Liver (tissue), 9 donors: ENCODE results near the gene CALHM5. TPM values are rescaled to one million over a fixed set of nuclear protein-coding genes. Genes with fewer than 3 reads are reported as not detected.
A peak's percentile ranks its signal among the peaks of the same experiment; 100 is the strongest.

ENCODE experiments used
- DNase-seq: peaks from one replicate; pipeline ENCODE4 v3.0.0-alpha.2; 2017; ENCODE audit warnings: low spot score
- H3K27ac ChIP-seq, 2 donors: one replicate each; pipeline ENCODE4 v1.7.0; 2013; ENCODE audit warnings: inconsistent platforms in 2 of 2, low read length in 2 of 2, control low read depth in 1 of 2, low read depth in 1 of 2, mild to moderate bottlenecking in 1 of 2
- H3K27me3 ChIP-seq, 4 donors: one replicate each; pipeline versions ENCODE4 v1.6.1 to v1.7.0; 2013; ENCODE audit warnings: low read length in 3 of 4, inconsistent platforms in 1 of 4, mild to moderate bottlenecking in 1 of 4, moderate library complexity in 1 of 4; ENCODE audit not compliant: control insufficient read depth in 4 of 4, insufficient read depth in 4 of 4
- H3K36me3 ChIP-seq, 4 donors: one replicate each; pipeline versions ENCODE4 v1.6.1 to v1.7.0; 2013; ENCODE audit warnings: low read length in 3 of 4, mild to moderate bottlenecking in 3 of 4, low read depth in 1 of 4, moderate library complexity in 1 of 4; ENCODE audit not compliant: control insufficient read depth in 4 of 4, insufficient read depth in 3 of 4
- H3K4me1 ChIP-seq, 4 donors: one replicate each; pipeline versions ENCODE4 v1.6.1 to v1.7.0; 2013; ENCODE audit warnings: low read length in 3 of 4, mild to moderate bottlenecking in 3 of 4, moderate library complexity in 1 of 4; ENCODE audit not compliant: control insufficient read depth in 4 of 4, insufficient read depth in 4 of 4
- H3K4me3 ChIP-seq, 3 donors: one replicate each; pipeline versions ENCODE4 v1.6.1 to v1.7.0; 2013; ENCODE audit warnings: low read length in 3 of 3, control low read depth in 1 of 3, low read depth in 1 of 3, mild to moderate bottlenecking in 1 of 3
- H3K9ac ChIP-seq, 2 donors: one replicate each; pipeline ENCODE4 v1.7.0; 2013; ENCODE audit warnings: low read length in 2 of 2, mild to moderate bottlenecking in 2 of 2, moderate library complexity in 2 of 2, control low read depth in 1 of 2, low read depth in 1 of 2
- H3K9me3 ChIP-seq, 4 donors: one replicate each; pipeline versions ENCODE4 v1.6.1 to v1.7.0; 2013; ENCODE audit warnings: low read length in 3 of 4; ENCODE audit not compliant: control insufficient read depth in 4 of 4
- EGR1 ChIP-seq, 2 donors: IDR thresholded peaks; 2 replicates each; pipeline ENCODE4 v1.6.1; 2016 to 2018; ENCODE audit warnings: antibody characterized with exemption in 2 of 2, low read depth in 2 of 2
- FOXA1 ChIP-seq: IDR thresholded peaks from 2 replicates; pipeline ENCODE4 v1.6.1; 2016; ENCODE audit warnings: antibody characterized with exemption
- FOXA2 ChIP-seq: IDR thresholded peaks from 2 replicates; pipeline ENCODE4 v1.6.1; 2016; ENCODE audit warnings: antibody characterized with exemption
- GABPA ChIP-seq, 2 donors: IDR thresholded peaks in 1 of 2; conservative IDR thresholded peaks in 1 of 2; 2 replicates each; pipeline ENCODE4 v1.6.1; 2016; ENCODE audit warnings: antibody characterized with exemption in 2 of 2, mild to moderate bottlenecking in 1 of 2, moderate library complexity in 1 of 2
- HNF4A ChIP-seq, 2 donors: conservative IDR thresholded peaks; 2 replicates each; pipeline ENCODE4 v1.6.1; 2016; ENCODE audit warnings: antibody characterized with exemption in 2 of 2, mild to moderate bottlenecking in 2 of 2
- HNF4G ChIP-seq: IDR thresholded peaks from 2 replicates; pipeline ENCODE4 v1.6.1; 2016; ENCODE audit warnings: antibody characterized with exemption
- JUND ChIP-seq, 2 donors: IDR thresholded peaks; 2 replicates each; pipeline ENCODE4 v1.6.1; 2016; ENCODE audit warnings: antibody characterized with exemption in 2 of 2
- NR2F2 ChIP-seq: IDR thresholded peaks from 2 replicates; pipeline ENCODE4 v1.6.1; 2016; ENCODE audit warnings: antibody characterized with exemption
- RAD21 ChIP-seq, 2 donors: IDR thresholded peaks; 2 replicates each; pipeline ENCODE4 v1.6.1; 2016; ENCODE audit warnings: antibody characterized with exemption in 2 of 2, mild to moderate bottlenecking in 2 of 2
- RXRA ChIP-seq, 2 donors: IDR thresholded peaks; 2 replicates each; pipeline ENCODE4 v1.6.1; 2017 to 2018; ENCODE audit warnings: antibody characterized with exemption in 2 of 2, mild to moderate bottlenecking in 1 of 2
- SP1 ChIP-seq: IDR thresholded peaks from 2 replicates; pipeline ENCODE4 v1.6.1; 2018; ENCODE audit warnings: antibody characterized with exemption, mild to moderate bottlenecking
- TAF1 ChIP-seq: conservative IDR thresholded peaks from 2 replicates; pipeline ENCODE4 v1.6.1; 2016; ENCODE audit warnings: antibody characterized with exemption, mild to moderate bottlenecking
- YY1 ChIP-seq: IDR thresholded peaks from 2 replicates; pipeline ENCODE4 v1.6.1; 2016; ENCODE audit warnings: antibody characterized with exemption, mild to moderate bottlenecking
- WGBS: extraction: QIAGEN DNeasy Blood & Tissue Kit; methylation state at CpG from one replicate; pipeline ENCODE4 v1.1.7; 2013; 5-methylcytosine and 5-hydroxymethylcytosine counted together
- polyA plus RNA-seq, 2 donors: library from polyadenylated mRNA; stranded (reverse) in 1 of 2; unstranded in 1 of 2; fragments of 200-250 nt in 1 of 2; fragments of >200 nt in 1 of 2; fragmentation: Nextera tagmentation in 1 of 2; extraction: Ambion mirVana in 1 of 2; gene quantifications; one replicate each; pipeline versions ENCODE4 v1.2.1 to v1.2.3, GENCODE V29; 2013 to 2015
- total RNA-seq, 2 donors: library from RNA; depleted of rRNA; stranded (reverse); fragments of >200 nt; gene quantifications; one replicate each; pipeline ENCODE4 v1.2.3, GENCODE V29; 2014
- TF ChIP-seq, protein P1 (sequence below): IDR thresholded peaks from 2 replicates; pipeline ENCODE4 v1.6.1; 2016; ENCODE audit warnings: antibody characterized with exemption, mild to moderate bottlenecking
- TF ChIP-seq, protein P2 (sequence below): IDR thresholded peaks from 2 replicates; pipeline ENCODE4 v1.6.1; 2016; ENCODE audit warnings: antibody characterized with exemption
- TF ChIP-seq, protein P3 (sequence below): IDR thresholded peaks from 2 replicates; pipeline ENCODE4 v1.6.1; 2016; ENCODE audit warnings: antibody characterized with exemption
- TF ChIP-seq, protein P4 (sequence below): fragments of 150-350 bp; IDR thresholded peaks from 2 replicates; pipeline ENCODE4 v1.5.1; 2017; ENCODE audit warnings: improper control_type of control experiment, low read depth, low read length; ENCODE audit not compliant: missing input control
- TF ChIP-seq, protein P5 (sequence below): IDR thresholded peaks from 2 replicates; pipeline ENCODE4 v1.6.1; 2016; ENCODE audit warnings: antibody characterized with exemption
- donor health status: healthy.
- donor health status: healthy.
- donor health status: healthy.
- donor health status: healthy.
- donor health status: healthy.

Gene CALHM5
- total and polyA plus RNA-seq, 4 donors = 0.07 to 0.59 (median 0.45) TPM

DNA sequence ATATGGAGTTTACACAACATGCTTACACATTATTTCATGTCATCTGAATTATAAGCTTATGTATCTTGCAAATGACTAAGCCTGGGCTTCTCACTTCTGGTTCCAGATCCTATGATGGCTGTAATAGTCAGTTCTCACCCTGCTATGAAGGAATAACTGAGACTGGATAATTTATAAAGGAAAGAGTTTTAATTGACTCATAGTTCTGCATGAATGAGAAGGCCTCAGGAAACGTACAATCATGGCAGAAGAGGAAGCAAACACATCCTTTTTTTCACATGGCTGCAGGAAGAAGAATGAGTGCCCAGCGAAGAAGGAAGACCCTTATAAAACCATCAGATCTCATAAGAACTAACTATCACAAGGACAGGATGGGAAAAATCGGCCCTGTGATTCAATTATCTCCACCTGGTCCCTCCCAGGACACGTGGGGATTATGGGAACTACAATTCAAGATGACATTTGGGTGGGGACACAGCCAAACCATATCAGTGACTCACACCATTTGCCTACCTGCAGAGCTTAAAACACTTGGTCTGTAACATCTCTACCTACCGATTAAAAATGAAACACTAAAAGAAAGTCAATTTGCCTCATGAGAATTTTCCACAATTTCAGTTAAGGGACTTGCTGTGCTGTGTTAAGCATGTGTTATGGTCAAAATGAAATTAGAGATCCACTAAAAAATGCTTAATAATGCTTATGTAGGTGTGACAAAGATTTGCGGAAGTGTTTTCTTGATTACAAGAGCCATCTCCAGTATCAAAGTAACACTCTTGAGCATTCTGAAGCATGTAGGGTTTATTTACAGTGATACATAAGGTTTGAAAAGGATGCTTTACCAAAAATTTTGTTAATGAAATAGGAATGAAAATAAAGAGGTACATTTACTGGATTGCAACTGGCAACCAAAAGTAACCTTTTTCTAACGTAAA is 57.6 kb downstream of the CALHM5 start (continued):
- TF ChIP-seq, protein P1, sequence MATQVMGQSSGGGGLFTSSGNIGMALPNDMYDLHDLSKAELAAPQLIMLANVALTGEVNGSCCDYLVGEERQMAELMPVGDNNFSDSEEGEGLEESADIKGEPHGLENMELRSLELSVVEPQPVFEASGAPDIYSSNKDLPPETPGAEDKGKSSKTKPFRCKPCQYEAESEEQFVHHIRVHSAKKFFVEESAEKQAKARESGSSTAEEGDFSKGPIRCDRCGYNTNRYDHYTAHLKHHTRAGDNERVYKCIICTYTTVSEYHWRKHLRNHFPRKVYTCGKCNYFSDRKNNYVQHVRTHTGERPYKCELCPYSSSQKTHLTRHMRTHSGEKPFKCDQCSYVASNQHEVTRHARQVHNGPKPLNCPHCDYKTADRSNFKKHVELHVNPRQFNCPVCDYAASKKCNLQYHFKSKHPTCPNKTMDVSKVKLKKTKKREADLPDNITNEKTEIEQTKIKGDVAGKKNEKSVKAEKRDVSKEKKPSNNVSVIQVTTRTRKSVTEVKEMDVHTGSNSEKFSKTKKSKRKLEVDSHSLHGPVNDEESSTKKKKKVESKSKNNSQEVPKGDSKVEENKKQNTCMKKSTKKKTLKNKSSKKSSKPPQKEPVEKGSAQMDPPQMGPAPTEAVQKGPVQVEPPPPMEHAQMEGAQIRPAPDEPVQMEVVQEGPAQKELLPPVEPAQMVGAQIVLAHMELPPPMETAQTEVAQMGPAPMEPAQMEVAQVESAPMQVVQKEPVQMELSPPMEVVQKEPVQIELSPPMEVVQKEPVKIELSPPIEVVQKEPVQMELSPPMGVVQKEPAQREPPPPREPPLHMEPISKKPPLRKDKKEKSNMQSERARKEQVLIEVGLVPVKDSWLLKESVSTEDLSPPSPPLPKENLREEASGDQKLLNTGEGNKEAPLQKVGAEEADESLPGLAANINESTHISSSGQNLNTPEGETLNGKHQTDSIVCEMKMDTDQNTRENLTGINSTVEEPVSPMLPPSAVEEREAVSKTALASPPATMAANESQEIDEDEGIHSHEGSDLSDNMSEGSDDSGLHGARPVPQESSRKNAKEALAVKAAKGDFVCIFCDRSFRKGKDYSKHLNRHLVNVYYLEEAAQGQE = no peak
- no peak for TF ChIP-seq FOXA2
- TF ChIP-seq RAD21 (IDR thresholded peaks at IDR 0.05) = no peak
- TF ChIP-seq NR2F2 = no peak
- TF ChIP-seq, protein P2, sequence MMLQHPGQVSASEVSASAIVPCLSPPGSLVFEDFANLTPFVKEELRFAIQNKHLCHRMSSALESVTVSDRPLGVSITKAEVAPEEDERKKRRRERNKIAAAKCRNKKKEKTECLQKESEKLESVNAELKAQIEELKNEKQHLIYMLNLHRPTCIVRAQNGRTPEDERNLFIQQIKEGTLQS = no peak
- TF ChIP-seq FOXA1 = no peak
- no peak for TF ChIP-seq JUND (IDR thresholded peaks at IDR 0.05)

DNA sequence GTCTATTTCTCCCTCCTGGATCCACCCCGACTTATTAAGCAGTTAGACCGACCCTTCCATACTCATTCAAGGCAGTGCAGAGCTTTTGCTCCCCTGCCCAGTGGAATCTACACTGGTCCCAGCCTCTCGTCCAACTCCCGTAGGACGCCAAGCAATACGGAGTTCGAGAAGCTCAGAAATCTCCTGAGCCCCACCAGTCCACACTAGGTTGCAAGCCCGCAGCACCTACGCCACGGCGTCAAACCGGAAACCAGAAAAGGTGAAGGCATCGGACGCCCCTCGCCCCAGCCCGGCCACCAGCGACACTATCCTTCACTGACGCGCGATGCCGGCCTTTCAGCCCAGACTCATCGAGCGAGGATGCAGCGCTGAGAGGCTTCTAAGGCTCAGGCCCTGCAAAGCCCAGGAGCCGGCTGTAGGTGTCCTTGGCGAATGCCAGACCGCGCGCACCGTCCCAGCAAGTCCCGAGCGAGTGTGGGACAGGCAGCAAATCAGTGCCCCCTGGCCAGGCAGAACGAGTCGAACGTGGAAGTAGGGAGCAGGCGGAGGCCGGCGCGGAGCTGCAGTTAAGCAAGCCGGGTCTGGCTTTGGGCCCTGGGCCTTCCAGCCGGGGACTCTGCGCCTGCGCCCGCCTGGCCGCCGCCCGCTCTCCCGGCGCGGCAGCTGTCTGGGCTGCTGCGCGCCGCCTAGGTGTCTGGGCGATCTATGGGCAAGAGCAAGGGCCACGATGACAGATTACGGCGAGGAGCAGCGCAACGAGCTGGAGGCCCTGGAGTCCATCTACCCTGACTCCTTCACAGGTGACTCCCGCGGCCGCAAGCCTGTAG is 59.6 kb downstream of the CALHM5 start, which contains the start of gene RWDD1:
Gene RWDD1, plus strand, starts transcription at position 649 of the 827 bp plus-strand sequence. Its CDS starts 79 bp downstream, at position 728.
- H3K36me3 ChIP-seq = peaks cover 0 to 2% (median under 1%) of the 10 kb centered on the region in 4 donors
- H3K4me3 ChIP-seq = peak within 1 kb of the TSS; percentile 81 to 99 (median 96)
- H3K9ac ChIP-seq = peak within 1 kb of the TSS; percentile 96 to 98
- H3K4me1 ChIP-seq = peaks cover 0 to 19% (median 15%) of the 10 kb centered on the region in 4 donors
- H3K27ac ChIP-seq = peak within 1 kb of the TSS; percentile 83 to 87
- peaks cover 0 to 3% (median 0%) of the 10 kb centered on the region in 4 donors for H3K27me3 ChIP-seq
- peak; percentile 95 for DNase-seq
- peak in 1 of 2 donors; percentile 52 for TF ChIP-seq GABPA (IDR thresholded peaks at IDR 0.05 in 1 of 2, conservative IDR thresholded peaks at IDR 0.05 in 1 of 2)
- TF ChIP-seq, protein P3, sequence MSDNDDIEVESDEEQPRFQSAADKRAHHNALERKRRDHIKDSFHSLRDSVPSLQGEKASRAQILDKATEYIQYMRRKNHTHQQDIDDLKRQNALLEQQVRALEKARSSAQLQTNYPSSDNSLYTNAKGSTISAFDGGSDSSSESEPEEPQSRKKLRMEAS = peak; percentile 84
- peak in 1 of 2 donors; percentile 27 for TF ChIP-seq RAD21 (IDR thresholded peaks at IDR 0.05)
- TF ChIP-seq JUND (IDR thresholded peaks at IDR 0.05) = peak in 1 of 2 donors; percentile 31
- TF ChIP-seq NR2F2 = peak; percentile 20
- peak; percentile 41 to 65 for TF ChIP-seq RXRA (IDR thresholded peaks at IDR 0.05)
- TF ChIP-seq, protein P1 = peak; percentile 78
- peak; percentile 84 for TF ChIP-seq YY1
- TF ChIP-seq HNF4G = no peak
- peak; percentile 86 for TF ChIP-seq TAF1
- TF ChIP-seq HNF4A (conservative IDR thresholded peaks at IDR 0.05) = peak; percentile 15 to 34
- TF ChIP-seq, protein P2 = no peak
- peak; percentile 95 for TF ChIP-seq SP1
- TF ChIP-seq, protein P4, sequence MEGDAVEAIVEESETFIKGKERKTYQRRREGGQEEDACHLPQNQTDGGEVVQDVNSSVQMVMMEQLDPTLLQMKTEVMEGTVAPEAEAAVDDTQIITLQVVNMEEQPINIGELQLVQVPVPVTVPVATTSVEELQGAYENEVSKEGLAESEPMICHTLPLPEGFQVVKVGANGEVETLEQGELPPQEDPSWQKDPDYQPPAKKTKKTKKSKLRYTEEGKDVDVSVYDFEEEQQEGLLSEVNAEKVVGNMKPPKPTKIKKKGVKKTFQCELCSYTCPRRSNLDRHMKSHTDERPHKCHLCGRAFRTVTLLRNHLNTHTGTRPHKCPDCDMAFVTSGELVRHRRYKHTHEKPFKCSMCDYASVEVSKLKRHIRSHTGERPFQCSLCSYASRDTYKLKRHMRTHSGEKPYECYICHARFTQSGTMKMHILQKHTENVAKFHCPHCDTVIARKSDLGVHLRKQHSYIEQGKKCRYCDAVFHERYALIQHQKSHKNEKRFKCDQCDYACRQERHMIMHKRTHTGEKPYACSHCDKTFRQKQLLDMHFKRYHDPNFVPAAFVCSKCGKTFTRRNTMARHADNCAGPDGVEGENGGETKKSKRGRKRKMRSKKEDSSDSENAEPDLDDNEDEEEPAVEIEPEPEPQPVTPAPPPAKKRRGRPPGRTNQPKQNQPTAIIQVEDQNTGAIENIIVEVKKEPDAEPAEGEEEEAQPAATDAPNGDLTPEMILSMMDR = no peak
- TF ChIP-seq EGR1 (IDR thresholded peaks at IDR 0.05; ENCODE audit: low read depth in 2 of 2) = peak in 1 of 2 donors; percentile 56
- peak; percentile 50 for TF ChIP-seq FOXA1
- TF ChIP-seq, protein P5, sequence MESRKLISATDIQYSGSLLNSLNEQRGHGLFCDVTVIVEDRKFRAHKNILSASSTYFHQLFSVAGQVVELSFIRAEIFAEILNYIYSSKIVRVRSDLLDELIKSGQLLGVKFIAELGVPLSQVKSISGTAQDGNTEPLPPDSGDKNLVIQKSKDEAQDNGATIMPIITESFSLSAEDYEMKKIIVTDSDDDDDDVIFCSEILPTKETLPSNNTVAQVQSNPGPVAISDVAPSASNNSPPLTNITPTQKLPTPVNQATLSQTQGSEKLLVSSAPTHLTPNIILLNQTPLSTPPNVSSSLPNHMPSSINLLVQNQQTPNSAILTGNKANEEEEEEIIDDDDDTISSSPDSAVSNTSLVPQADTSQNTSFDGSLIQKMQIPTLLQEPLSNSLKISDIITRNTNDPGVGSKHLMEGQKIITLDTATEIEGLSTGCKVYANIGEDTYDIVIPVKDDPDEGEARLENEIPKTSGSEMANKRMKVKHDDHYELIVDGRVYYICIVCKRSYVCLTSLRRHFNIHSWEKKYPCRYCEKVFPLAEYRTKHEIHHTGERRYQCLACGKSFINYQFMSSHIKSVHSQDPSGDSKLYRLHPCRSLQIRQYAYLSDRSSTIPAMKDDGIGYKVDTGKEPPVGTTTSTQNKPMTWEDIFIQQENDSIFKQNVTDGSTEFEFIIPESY = peak; percentile 82
- peak; percentile 39 for TF ChIP-seq FOXA2
- H3K9me3 ChIP-seq = no peaks in the 10 kb centered on the region
- under 1% methylated on average over 62 of the region's 62 CpGs for WGBS
